ENCODE results near the gene PSMA6.

DNA sequence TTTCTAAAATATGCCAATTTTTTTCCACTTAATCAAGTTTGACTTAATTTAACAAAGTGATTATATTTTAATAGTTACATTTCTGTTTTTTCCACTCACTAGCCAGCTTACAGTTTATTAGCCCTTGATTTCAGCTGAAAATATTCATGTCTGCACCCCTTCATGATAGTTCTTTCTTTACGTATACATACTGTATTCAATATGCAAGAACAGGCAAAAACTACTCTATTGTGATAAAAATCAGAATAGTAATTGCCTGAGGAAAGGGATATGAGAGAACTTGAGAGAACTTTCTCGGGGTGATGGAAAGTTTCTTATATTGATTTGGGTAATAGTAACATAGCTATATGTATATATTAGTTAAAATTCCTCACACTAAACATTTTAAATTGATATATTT, 17.4 kb upstream of the PSMA6 start:
- TF ChIP-seq POLR2AphosphoS5 (IDR thresholded peaks at IDR 0.05; ENCODE audit: low read depth) = no peak
- no peak for TF ChIP-seq CTCF (IDR thresholded peaks at IDR 0.05; ENCODE audit: insufficient read depth, low read length)
- TF ChIP-seq SPI1 (IDR thresholded peaks at IDR 0.05; ENCODE audit: borderline replicate concordance, low read depth) = no peak
